Prostate gland (tissue), 2 donors: ENCODE data around the gene FOXC2. TPM values are rescaled to one million over a fixed set of nuclear protein-coding genes. Genes with fewer than 3 reads are reported as not detected.

Source experiments
- DNase-seq: peaks from one replicate; pipeline ENCODE4 v3.0.0-alpha.2; 2019; ENCODE audit warnings: low spot score
- H3K27ac ChIP-seq, 2 donors: fragments of 200-600 bp; sonication (generic); 2 replicates each; pipeline ENCODE4 v1.5.1; 2017 to 2019
- H3K27me3 ChIP-seq: fragments of 200-600 bp; sonication (generic); replicated peaks from 2 replicates; pipeline ENCODE4 v1.5.1; 2019; ENCODE audit not compliant: insufficient read depth
- H3K36me3 ChIP-seq, 2 donors: fragments of 200-600 bp; sonication (generic); 1 replicate in 1 of 2; 2 replicates in 1 of 2; pipeline versions ENCODE4 v1.5.1 to v1.8.1; 2017 to 2019
- H3K4me1 ChIP-seq: fragments of 200-600 bp; sonication (generic); replicated peaks from 2 replicates; pipeline ENCODE4 v1.5.1; 2019
- H3K4me3 ChIP-seq, 2 donors: fragments of 200-600 bp; sonication (generic); 2 replicates each; pipeline ENCODE4 v1.5.1; 2017 to 2019
- H3K9me3 ChIP-seq: fragments of 200-600 bp; sonication (generic); 2 replicates; pipeline ENCODE4 v1.5.1; 2017
- POLR2A ChIP-seq: fragments of 450-650 bp; IDR thresholded peaks from one replicate; pipeline ENCODE4 v1.6.1; 2016; ENCODE audit warnings: antibody characterized with exemption, mild to moderate bottlenecking
- POLR2AphosphoS5 ChIP-seq: sonication (generic); formaldehyde crosslinking; IDR thresholded peaks from one replicate; pipeline ENCODE4 v1.6.1; 2017; ENCODE audit warnings: antibody characterized with exemption
- WGBS: methylation state at CpG from one replicate; pipeline ENCODE4 v1.1.5; 2018; 5-methylcytosine and 5-hydroxymethylcytosine counted together
- intact Hi-C: fragments of 100-400 bp; cut with DNase I; formaldehyde crosslinking; loops from one replicate; pipeline ENCODE4 v1.14.2; 2022
- total RNA-seq, 2 donors: library from RNA; depleted of rRNA; stranded (reverse); fragments of >200 nt; gene quantifications; one replicate each; pipeline ENCODE4 v1.1.0, GENCODE V29; 2016
- TF ChIP-seq, protein P1 (sequence below), 4 experiments: fragments of 200-600 bp in 2 of 4; fragments of 450-650 bp in 2 of 4; sonication (generic) in 2 of 4; IDR thresholded peaks; 1 replicate in 3 of 4; 2 replicates in 1 of 4; pipeline ENCODE4 v1.5.1; 2016 to 2019; ENCODE audit warnings: antibody characterized with exemption in 4 of 4, mild to moderate bottlenecking in 2 of 4, moderate library complexity in 2 of 4

Gene FOXC2
- total RNA-seq, 2 donors from 2014 or later, result 0.41 to 6.5 TPM

DNA sequence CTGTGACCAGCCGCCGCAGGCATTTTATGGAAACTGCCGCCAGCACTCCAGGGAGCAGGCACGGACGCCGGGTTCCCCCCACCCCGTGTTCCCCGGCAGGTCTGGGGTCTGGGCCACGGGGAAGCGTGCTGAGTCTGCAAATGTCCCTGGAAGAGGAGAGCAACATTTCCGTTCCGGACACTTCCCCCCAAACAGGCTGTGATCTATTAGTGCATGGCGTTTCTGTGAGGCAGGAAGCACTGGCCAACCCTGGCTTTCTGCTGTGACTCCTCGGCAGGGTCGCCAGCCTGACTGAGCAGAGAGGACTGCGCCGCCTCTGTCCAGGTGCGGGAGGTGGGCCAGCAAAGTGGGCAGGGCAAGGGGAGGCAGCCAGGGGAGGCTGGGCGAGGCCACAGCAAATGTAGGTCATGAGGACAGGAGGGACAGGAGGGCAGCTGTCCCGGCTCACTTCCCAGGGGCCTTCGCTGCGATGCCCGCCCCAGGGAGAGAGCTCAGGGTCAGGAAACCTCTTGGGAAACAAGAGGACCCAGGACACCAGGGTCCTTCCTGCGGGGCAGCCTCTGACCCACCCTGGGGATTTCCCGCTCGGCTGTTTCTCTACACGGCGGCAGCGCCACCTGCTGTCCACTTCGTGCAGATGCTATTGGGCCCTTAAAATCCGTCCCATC, 46.8 kb upstream of the FOXC2 start:
- no peak overlapping the region for H3K4me3 ChIP-seq
- H3K27me3 ChIP-seq, result peaks cover 30% of the 10 kb centered on the region
- peak overlapping the region in 1 of 2 donors; percentile 35 for H3K27ac ChIP-seq
- H3K36me3 ChIP-seq, result no peaks in the 10 kb centered on the region
- no peaks in the 10 kb centered on the region for H3K9me3 ChIP-seq
- WGBS, result 10% methylated on average over 31 of the region's 31 CpGs
- peak; percentile 32 for DNase-seq
- TF ChIP-seq POLR2AphosphoS5 (peak; percentile 13), POLR2A (no peak)
- TF ChIP-seq, protein P1, sequence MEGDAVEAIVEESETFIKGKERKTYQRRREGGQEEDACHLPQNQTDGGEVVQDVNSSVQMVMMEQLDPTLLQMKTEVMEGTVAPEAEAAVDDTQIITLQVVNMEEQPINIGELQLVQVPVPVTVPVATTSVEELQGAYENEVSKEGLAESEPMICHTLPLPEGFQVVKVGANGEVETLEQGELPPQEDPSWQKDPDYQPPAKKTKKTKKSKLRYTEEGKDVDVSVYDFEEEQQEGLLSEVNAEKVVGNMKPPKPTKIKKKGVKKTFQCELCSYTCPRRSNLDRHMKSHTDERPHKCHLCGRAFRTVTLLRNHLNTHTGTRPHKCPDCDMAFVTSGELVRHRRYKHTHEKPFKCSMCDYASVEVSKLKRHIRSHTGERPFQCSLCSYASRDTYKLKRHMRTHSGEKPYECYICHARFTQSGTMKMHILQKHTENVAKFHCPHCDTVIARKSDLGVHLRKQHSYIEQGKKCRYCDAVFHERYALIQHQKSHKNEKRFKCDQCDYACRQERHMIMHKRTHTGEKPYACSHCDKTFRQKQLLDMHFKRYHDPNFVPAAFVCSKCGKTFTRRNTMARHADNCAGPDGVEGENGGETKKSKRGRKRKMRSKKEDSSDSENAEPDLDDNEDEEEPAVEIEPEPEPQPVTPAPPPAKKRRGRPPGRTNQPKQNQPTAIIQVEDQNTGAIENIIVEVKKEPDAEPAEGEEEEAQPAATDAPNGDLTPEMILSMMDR (IDR thresholded peaks at IDR 0.05), result peak; percentile 73 to 90 (median 84)
- no peaks in the 10 kb centered on the region for H3K4me1 ChIP-seq
- intact Hi-C loops, result loop anchor here (2.0 to 5.0 kb wide), 4 partner anchors 367 to 699 kb away; no protein-coding TSS in a partner anchor

DNA sequence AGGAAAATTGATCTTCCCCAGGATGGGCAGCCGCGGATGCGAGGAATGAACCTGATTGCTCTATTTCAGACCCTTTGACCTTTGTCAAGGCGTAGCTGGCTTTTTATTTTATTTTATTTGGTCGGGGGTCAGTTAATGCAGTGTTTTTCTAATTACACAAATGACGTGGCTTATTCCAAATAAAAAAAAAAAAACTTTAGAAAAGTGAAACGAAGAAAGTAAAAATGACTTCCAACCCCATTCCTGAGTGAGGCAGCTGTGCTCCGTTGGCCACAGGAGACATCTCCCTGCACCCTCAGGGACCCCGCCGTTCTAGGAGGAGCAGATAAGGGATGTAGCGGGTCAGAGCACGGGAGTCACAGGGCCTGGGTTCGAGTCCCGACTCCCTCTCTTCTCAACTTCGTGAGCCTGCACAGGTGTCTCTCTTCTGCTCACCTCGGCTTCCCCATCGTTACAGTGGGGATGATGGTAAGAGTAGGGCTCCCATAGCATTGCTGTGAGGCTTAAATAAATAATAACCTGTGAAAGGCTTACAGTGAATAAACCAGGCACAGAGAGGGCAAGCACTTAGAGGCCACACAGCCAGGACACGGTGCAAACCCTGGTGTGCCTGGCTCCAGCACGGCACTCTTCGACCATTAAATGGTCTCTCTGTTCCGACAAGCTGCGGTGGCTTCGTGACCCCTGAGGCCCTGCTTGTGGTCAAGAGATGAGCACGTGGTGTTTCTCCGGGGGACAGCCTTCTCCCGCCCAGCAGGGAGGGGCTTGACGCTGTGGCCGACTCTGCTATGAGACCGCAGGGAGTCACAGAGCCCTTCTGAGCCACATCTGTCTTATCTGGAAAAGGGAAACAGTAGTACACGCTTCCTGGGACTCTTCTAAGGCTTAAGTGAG, 46.1 kb upstream of the FOXC2 start:
- Histone ChIP-seq H3K27ac (no peak overlapping the region), H3K4me1 (no peaks in the 10 kb centered on the region), H3K27me3 (peaks cover 27% of the 10 kb centered on the region), H3K4me3 (no peak overlapping the region), H3K36me3 (no peaks in the 10 kb centered on the region), H3K9me3 (no peaks in the 10 kb centered on the region)
- no peak for TF ChIP-seq POLR2AphosphoS5
- TF ChIP-seq, protein P1 (IDR thresholded peaks at IDR 0.05), result no peak
- TF ChIP-seq POLR2A, result no peak
- intact Hi-C loops, result no loop called here
- 45% methylated on average over 30 of the region's 30 CpGs for WGBS
- DNase-seq, result no peak

DNA sequence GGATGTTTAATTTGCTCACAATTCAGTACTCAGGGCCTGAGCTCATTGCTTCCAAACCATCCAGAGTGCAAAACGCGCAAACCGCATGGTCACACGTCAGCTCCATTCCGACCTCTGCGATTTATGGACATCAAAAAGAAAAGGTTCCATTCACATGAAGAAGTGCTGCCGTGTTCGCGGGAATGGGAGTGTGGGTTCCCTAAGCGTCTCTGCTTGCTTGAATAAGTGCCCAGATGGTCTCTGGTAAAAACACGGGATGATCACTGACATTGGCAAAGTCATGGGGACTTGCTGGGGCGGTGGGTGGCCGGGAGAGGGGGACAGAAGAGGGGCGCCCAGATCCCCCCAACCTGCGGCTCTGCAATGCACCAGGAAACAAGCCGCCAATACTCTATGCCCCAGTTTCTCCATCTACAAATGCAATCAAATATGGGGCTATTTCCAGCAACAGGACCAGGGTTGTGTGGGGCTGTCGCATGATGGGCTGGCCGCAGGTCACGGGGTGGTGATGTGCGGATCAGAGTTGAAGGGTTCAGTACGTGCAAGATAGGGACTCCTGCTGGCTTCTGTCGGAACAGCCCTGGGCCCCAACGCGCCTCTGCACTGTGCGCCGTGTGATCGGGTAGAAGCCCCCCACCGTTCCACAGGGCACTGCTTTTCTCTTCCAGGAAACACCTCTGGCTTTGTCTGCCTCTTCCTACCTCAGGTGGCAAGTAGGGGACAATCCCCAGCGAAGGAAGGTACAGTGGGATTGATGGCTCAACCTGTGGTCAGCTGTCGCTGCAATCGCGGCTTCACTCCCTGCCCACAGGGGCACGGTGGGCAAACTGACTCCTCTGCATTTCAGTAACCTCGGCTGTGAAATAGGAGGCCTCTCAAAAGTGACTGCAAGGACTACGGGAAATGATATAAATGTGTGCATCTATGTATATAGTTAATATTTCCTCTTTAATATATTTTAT, 45.1 kb upstream of the FOXC2 start:
- intact Hi-C loops, result no loop called here
- Histone ChIP-seq H3K27me3 (peaks cover 17% of the 10 kb centered on the region), H3K36me3 (no peaks in the 10 kb centered on the region), H3K4me3 (no peak overlapping the region), H3K4me1 (no peaks in the 10 kb centered on the region), H3K27ac (no peak overlapping the region), H3K9me3 (no peaks in the 10 kb centered on the region)
- WGBS, result 72% methylated on average over 35 of the region's 35 CpGs
- no peak for DNase-seq
- no peak for TF ChIP-seq POLR2A
- no peak for TF ChIP-seq POLR2AphosphoS5
- TF ChIP-seq, protein P1 (IDR thresholded peaks at IDR 0.05), result no peak

DNA sequence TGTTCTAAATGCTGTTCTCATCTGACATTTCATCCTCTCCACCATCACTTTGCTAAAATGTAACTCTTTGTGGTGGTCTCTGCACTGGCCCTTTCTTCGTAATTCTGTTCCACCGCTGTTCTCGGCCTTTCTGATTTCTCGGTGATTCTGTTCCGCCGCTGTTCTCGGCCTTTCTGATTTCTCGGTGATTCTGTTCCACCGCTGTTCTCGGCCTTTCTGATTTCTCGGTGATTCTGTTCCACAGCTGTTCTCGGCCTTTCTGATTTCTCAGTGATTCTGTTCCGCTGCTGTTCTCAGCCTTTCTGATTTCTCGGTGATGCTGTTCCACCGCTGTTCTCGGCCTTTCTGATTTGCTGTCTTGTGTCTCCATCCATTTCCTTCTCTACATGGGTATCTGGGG, 44.0 kb upstream of the FOXC2 start:
- H3K27ac ChIP-seq, result no peak overlapping the region
- H3K27me3 ChIP-seq, result peaks cover 7% of the 10 kb centered on the region
- H3K4me1 ChIP-seq, result no peaks in the 10 kb centered on the region
- TF ChIP-seq, protein P1 (IDR thresholded peaks at IDR 0.05), result no peak
- TF ChIP-seq POLR2AphosphoS5 (no peak), POLR2A (no peak)
- H3K36me3 ChIP-seq, result no peaks in the 10 kb centered on the region
- H3K4me3 ChIP-seq, result no peak overlapping the region
- intact Hi-C loops, result no loop called here
- WGBS, result 80% methylated on average over 16 of the region's 16 CpGs
- no peak for DNase-seq
- no peaks in the 10 kb centered on the region for H3K9me3 ChIP-seq
